Adrenal gland (tissue), 5 donors: Measurements from ENCODE around the gene CNTN3.

Experiments
- POLR2A ChIP-seq, 2 donors: fragments of 450-650 bp; IDR thresholded peaks; one replicate each; pipeline ENCODE4 v1.6.1; 2017; ENCODE audit warnings: antibody characterized with exemption in 2 of 2, mild to moderate bottlenecking in 2 of 2, moderate library complexity in 1 of 2
- TF ChIP-seq, protein P1 (sequence below), 6 experiments: fragments of 450-650 bp in 4 of 6; fragments of 200-600 bp in 2 of 6; sonication (generic) in 1 of 6; IDR thresholded peaks; 1 replicate in 5 of 6; 2 replicates in 1 of 6; pipeline versions ENCODE4 v1.5.1 to v1.8.0; 2016 to 2021; ENCODE audit warnings: antibody characterized with exemption in 6 of 6, mild to moderate bottlenecking in 2 of 6, moderate library complexity in 1 of 6
- donor health status: DM: no; HTN: no; CAD: no.

DNA sequence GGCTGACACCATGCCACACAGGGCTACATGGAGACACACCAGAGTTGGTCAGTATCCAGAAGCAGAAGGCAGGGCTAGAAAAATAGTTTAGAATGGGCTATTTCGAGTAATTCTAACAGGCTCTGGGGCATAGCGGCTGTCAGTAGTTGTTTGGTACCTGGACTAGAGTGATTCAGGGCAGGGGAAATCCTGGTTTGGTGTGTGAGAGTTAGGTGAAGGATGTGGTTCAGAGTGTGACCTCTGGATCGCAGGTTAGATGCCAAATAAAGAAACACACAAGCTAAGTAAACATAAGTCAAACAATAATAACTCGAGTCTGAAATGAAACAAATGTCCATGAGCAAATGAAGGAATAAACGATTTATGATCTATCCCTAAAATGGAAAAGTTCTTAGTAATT, 31.5 kb downstream of the CNTN3 start:
- TF ChIP-seq POLR2A (IDR thresholded peaks at IDR 0.05), result no peak
- TF ChIP-seq, protein P1, sequence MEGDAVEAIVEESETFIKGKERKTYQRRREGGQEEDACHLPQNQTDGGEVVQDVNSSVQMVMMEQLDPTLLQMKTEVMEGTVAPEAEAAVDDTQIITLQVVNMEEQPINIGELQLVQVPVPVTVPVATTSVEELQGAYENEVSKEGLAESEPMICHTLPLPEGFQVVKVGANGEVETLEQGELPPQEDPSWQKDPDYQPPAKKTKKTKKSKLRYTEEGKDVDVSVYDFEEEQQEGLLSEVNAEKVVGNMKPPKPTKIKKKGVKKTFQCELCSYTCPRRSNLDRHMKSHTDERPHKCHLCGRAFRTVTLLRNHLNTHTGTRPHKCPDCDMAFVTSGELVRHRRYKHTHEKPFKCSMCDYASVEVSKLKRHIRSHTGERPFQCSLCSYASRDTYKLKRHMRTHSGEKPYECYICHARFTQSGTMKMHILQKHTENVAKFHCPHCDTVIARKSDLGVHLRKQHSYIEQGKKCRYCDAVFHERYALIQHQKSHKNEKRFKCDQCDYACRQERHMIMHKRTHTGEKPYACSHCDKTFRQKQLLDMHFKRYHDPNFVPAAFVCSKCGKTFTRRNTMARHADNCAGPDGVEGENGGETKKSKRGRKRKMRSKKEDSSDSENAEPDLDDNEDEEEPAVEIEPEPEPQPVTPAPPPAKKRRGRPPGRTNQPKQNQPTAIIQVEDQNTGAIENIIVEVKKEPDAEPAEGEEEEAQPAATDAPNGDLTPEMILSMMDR (IDR thresholded peaks at IDR 0.05), result no peak
